SK-N-SH (cell line): ENCODE data around the gene PWWP2B. TPM values are rescaled to one million over a fixed set of nuclear protein-coding genes. Genes with fewer than 3 reads are reported as not detected.

Source experiments
- CTCF ChIA-PET: fragments of 300-600, 350-600 bp; formaldehyde crosslinking; extraction: SDS; loops from one replicate; lab custom pipeline; 2021; lab: Yijun Ruan, JAX
- POLR2A ChIA-PET: fragments of 350-600 bp; sonication (Branson Sonifier 250); formaldehyde crosslinking; extraction: SDS; loops from one replicate; lab custom pipeline; 2020; ENCODE audit warnings: antibody characterized with exemption, inconsistent platforms; lab: Yijun Ruan, JAX
- DNase-seq: peaks from one replicate; pipeline ENCODE4 v3.0.0; 2012
- H2AFZ ChIP-seq: fragments of 200-600 bp; sonication (generic); 2 replicates; pipeline ENCODE4 v1.8.1; 2016; ENCODE audit warnings: antibody characterized with exemption, mild to moderate bottlenecking, low read depth
- H3F3A ChIP-seq: fragments of 200-600 bp; sonication (generic); replicated peaks from 2 replicates; pipeline ENCODE3; 2016; ENCODE audit warnings: antibody characterized with exemption, mild to moderate bottlenecking; ENCODE audit not compliant: insufficient read depth
- H3K27ac ChIP-seq, 2 experiments: fragments of 200-500 bp in 1 of 2; fragments of 200-600 bp in 1 of 2; sonication (Bioruptor generic) in 1 of 2; sonication (generic), shearing (Covaris generic) in 1 of 2; 2 replicates each; pipeline versions ENCODE4 v1.5.1 to v1.6.1; 2014 to 2016; ENCODE audit warnings: low read depth in 2 of 2, inconsistent platforms in 1 of 2, low read length in 1 of 2, mild to moderate bottlenecking in 1 of 2, mixed read lengths in 1 of 2
- H3K27me3 ChIP-seq: fragments of 200-600 bp; sonication (generic), shearing (Covaris generic); 2 replicates; pipeline ENCODE4 v1.6.1; 2016; ENCODE audit warnings: mixed run types; ENCODE audit not compliant: insufficient read depth
- H3K36me3 ChIP-seq, 2 experiments: fragments of 200-500 bp in 1 of 2; fragments of 200-600 bp in 1 of 2; sonication (Bioruptor generic) in 1 of 2; sonication (generic) in 1 of 2; replicated peaks in 1 of 2; 2 replicates each; pipeline versions ENCODE3 to v1.5.1; 2014 to 2016; ENCODE audit warnings: low read length in 1 of 2, mild to moderate bottlenecking in 1 of 2; ENCODE audit not compliant: insufficient read depth in 2 of 2, control insufficient read depth in 1 of 2
- H3K4me1 ChIP-seq, 2 experiments: fragments of 200-500 bp in 1 of 2; fragments of 200-600 bp in 1 of 2; sonication (Bioruptor generic) in 1 of 2; sonication (generic), shearing (Covaris generic) in 1 of 2; 2 replicates each; pipeline versions ENCODE4 v1.5.1 to v1.6.1; 2014 to 2016; ENCODE audit warnings: low read depth in 1 of 2, low read length in 1 of 2, mixed run types in 1 of 2; ENCODE audit not compliant: insufficient read depth in 2 of 2, control insufficient read depth in 1 of 2
- H3K4me2 ChIP-seq: fragments of 200-600 bp; sonication (generic), shearing (Covaris generic); 2 replicates; pipeline ENCODE4 v1.6.1; 2017; ENCODE audit warnings: mixed run types
- H3K4me3 ChIP-seq, 2 experiments: fragments of 200-500 bp in 1 of 2; fragments of 200-600 bp in 1 of 2; sonication (Bioruptor generic) in 1 of 2; sonication (generic), shearing (Covaris generic) in 1 of 2; 2 replicates each; pipeline versions ENCODE4 v1.5.1 to v1.8.1; 2014 to 2016; ENCODE audit warnings: low read depth in 2 of 2, inconsistent platforms in 1 of 2, low read length in 1 of 2, mild to moderate bottlenecking in 1 of 2, mixed read lengths in 1 of 2, moderate library complexity in 1 of 2
- H3K79me2 ChIP-seq: fragments of 200-600 bp; sonication (generic); 2 replicates; pipeline ENCODE4 v1.8.1; 2017; ENCODE audit warnings: mild to moderate bottlenecking; ENCODE audit not compliant: insufficient read depth
- H3K9ac ChIP-seq: fragments of 200-600 bp; sonication (generic); 2 replicates; pipeline ENCODE4 v1.6.1; 2017; ENCODE audit warnings: mixed run types
- H3K9me2 ChIP-seq: fragments of 200-600 bp; sonication (generic); 2 replicates; pipeline ENCODE4 v1.6.1; 2017; ENCODE audit warnings: mixed run types
- H3K9me3 ChIP-seq: fragments of 200-600 bp; sonication (generic); 2 replicates; pipeline ENCODE4 v1.6.1; 2017; ENCODE audit warnings: mixed run types, mild to moderate bottlenecking, moderate library complexity
- H4K20me1 ChIP-seq: fragments of 200-600 bp; sonication (generic); 2 replicates; pipeline ENCODE4 v1.6.1; 2017; ENCODE audit warnings: mild to moderate bottlenecking, mixed run types; ENCODE audit not compliant: insufficient read depth
- CHD2 ChIP-seq: fragments of 150-350 bp; IDR thresholded peaks from 2 replicates; pipeline ENCODE4 v1.6.1; 2018; ENCODE audit warnings: low read length; ENCODE audit not compliant: partially characterized antibody
- EZH2phosphoT487 ChIP-seq: fragments of 200-600 bp; sonication (generic); IDR thresholded peaks from 2 replicates; pipeline ENCODE4 v1.6.1; 2017; ENCODE audit warnings: low read depth, mixed run types, mild to moderate bottlenecking, antibody characterized with exemption, moderate library complexity, borderline replicate concordance
- FOSL2 ChIP-seq: IDR thresholded peaks from 2 replicates; pipeline ENCODE4 v1.4.0; 2012; ENCODE audit warnings: low read depth, mild to moderate bottlenecking, moderate library complexity, borderline replicate concordance
- FOXJ3 ChIP-seq: sonication (generic); formaldehyde crosslinking; IDR thresholded peaks from 2 replicates; pipeline ENCODE4 v1.5.1; 2020; ENCODE audit warnings: mild to moderate bottlenecking, missing genetic modification reagents
- GABPA ChIP-seq: IDR thresholded peaks from 2 replicates; pipeline ENCODE4 v1.4.0; 2012; ENCODE audit warnings: low read depth, mild to moderate bottlenecking
- GATA2 ChIP-seq: sonication (generic); formaldehyde crosslinking; IDR thresholded peaks from 2 replicates; pipeline ENCODE4 v1.5.0; 2020; ENCODE audit warnings: mild to moderate bottlenecking, missing genetic modification reagents
- IRF3 ChIP-seq: fragments of 150-350 bp; IDR thresholded peaks from 2 replicates; pipeline ENCODE4 v1.6.1; 2016; ENCODE audit warnings: mild to moderate bottlenecking, low read depth, low read length
- MXI1 ChIP-seq: IDR thresholded peaks from 2 replicates; pipeline ENCODE4 v1.6.1; 2012; ENCODE audit warnings: mild to moderate bottlenecking, low read depth, low read length, improper control_type of control experiment
- NFIC ChIP-seq: IDR thresholded peaks from 2 replicates; pipeline ENCODE4 v1.4.0; 2012; ENCODE audit warnings: borderline replicate concordance
- POLR2AphosphoS5 ChIP-seq: IDR thresholded peaks from 2 replicates; pipeline ENCODE4 v1.6.1; 2012; ENCODE audit warnings: low read depth, low read length
- RCOR1 ChIP-seq: fragments of 150-350 bp; IDR thresholded peaks from 2 replicates; pipeline ENCODE4 v1.6.1; 2017; ENCODE audit warnings: antibody characterized with exemption, low read length
- RXRA ChIP-seq: IDR thresholded peaks from 2 replicates; pipeline ENCODE4 v1.4.0; 2012; ENCODE audit warnings: low read depth, mild to moderate bottlenecking, borderline replicate concordance
- USF2 ChIP-seq: fragments of 150-350 bp; IDR thresholded peaks from 2 replicates; pipeline ENCODE4 v1.6.1; 2017; ENCODE audit warnings: antibody characterized with exemption, low read length, low read depth, borderline replicate concordance
- ZBTB33 ChIP-seq: IDR thresholded peaks from 2 replicates; pipeline ENCODE4 v1.4.0; 2012; ENCODE audit warnings: low read depth, borderline replicate concordance
- WGBS: methylation state at CpG from one replicate; pipeline ENCODE4 v1.1.6; 2017; ENCODE audit warnings: low lambda C conversion rate; 5-methylcytosine and 5-hydroxymethylcytosine counted together
- polyA plus RNA-seq, 3 experiments: library from polyadenylated mRNA; depleted of rRNA; stranded (reverse); fragments of >200 nt; gene quantifications; 2 replicates each; pipeline ENCODE4 v1.2.3, GENCODE V29; 2012

PWWP2B gene
- polyA plus RNA-seq, 1 of the 3 experiments (the other 2 are of a cell fraction) = 2.4 TPM

- Histone ChIP-seq H3K9ac (no peak overlapping the region), H4K20me1 (no peaks in the 10 kb centered on the region), H3K9me2 (no peaks in the 10 kb centered on the region), H2AFZ (no peak overlapping the region), H3K27ac (no peak overlapping the region), H3K79me2 (no peaks in the 10 kb centered on the region), H3K4me3 (no peak overlapping the region), H3F3A (no peaks in the 10 kb centered on the region), H3K27me3 (no peaks in the 10 kb centered on the region), H3K36me3 (no peaks in the 10 kb centered on the region), H3K4me1 (no peaks in the 10 kb centered on the region; a peak in 1 of 4 replicates), H3K9me3 (no peaks in the 10 kb centered on the region), H3K4me2 (no peak overlapping the region)
- no peak for DNase-seq
- no peak for TF ChIP-seq NFIC
- TF ChIP-seq GABPA = no peak
- no peak for TF ChIP-seq ZBTB33
- no peak for TF ChIP-seq IRF3
- TF ChIP-seq POLR2AphosphoS5 = no peak
- no peak for TF ChIP-seq EZH2phosphoT487
- TF ChIP-seq CHD2 = no peak
- no peak for TF ChIP-seq FOSL2
- no peak for TF ChIP-seq GATA2
- ChIA-PET POLR2A (no interaction called here), CTCF (interaction anchor here (0.7 to 3.9 kb wide), 6 partner anchors 8 to 193 kb away, joined by 3 to 16 read pairs (median 5); no protein-coding TSS in a partner anchor)
- WGBS = 79% methylated on average over 11 of the region's 19 CpGs
Observed at GRCh38 chr10:132461683-132462231, 64.8 kb downstream of the PWWP2B start.

GRCh38 chr10:132462463-132463332 is 65.7 kb downstream of the PWWP2B start:
- no peaks in the 10 kb centered on the region for H3K79me2 ChIP-seq
- H3K4me2 ChIP-seq = no peak overlapping the region
- no peaks in the 10 kb centered on the region for H3K9me2 ChIP-seq
- H3K36me3 ChIP-seq = no peaks in the 10 kb centered on the region
- H3K4me1 ChIP-seq = no peaks in the 10 kb centered on the region; a peak in 1 of 4 replicates
- H3K4me3 ChIP-seq = no peak overlapping the region
- H2AFZ ChIP-seq = no peak overlapping the region
- 84% methylated on average over 11 of the region's 35 CpGs for whole genome bisulfite sequencing
- H4K20me1 ChIP-seq = no peaks in the 10 kb centered on the region
- DNase-seq = no peak
- no peak overlapping the region for H3K9ac ChIP-seq
- no peak overlapping the region for H3K27ac ChIP-seq
- POLR2A ChIA-PET = no interaction called here
- H3K27me3 ChIP-seq = no peaks in the 10 kb centered on the region
- H3K9me3 ChIP-seq = no peaks in the 10 kb centered on the region
- H3F3A ChIP-seq = no peaks in the 10 kb centered on the region
- CTCF ChIA-PET = interaction anchor here (1.7 to 2.0 kb wide), 2 partner anchors 9 to 176 kb away, joined by 5 to 7 read pairs; no protein-coding TSS in a partner anchor
- TF ChIP-seq MXI1 = no peak
- TF ChIP-seq ZBTB33 = no peak
- no peak for TF ChIP-seq RCOR1
- no peak for TF ChIP-seq GATA2
- TF ChIP-seq EZH2phosphoT487 = no peak
- TF ChIP-seq USF2 = no peak
- no peak for TF ChIP-seq GABPA
- no peak for TF ChIP-seq POLR2AphosphoS5
- TF ChIP-seq FOXJ3 (CRISPR knock-in tag) = no peak
- no peak for TF ChIP-seq CHD2
- TF ChIP-seq IRF3 = no peak
- no peak for TF ChIP-seq RXRA
